GM10248 (cell line): Measurements from ENCODE around the gene RSPH1.

Experiments
- CTCF ChIA-PET: fragments of 300-600 bp; sonication (Branson Sonifier 250); formaldehyde crosslinking; extraction: SDS; loops from one replicate; lab custom pipeline; 2021; ENCODE audit warnings: antibody characterized with exemption; lab: Yijun Ruan, JAX
- POLR2A ChIA-PET: fragments of 350-650 bp; sonication (Branson Sonifier 250); formaldehyde crosslinking; extraction: SDS; loops from one replicate; lab custom pipeline; 2020; ENCODE audit warnings: antibody characterized with exemption; lab: Yijun Ruan, JAX
- DNase-seq: peaks from one replicate; pipeline ENCODE4 v3.0.0; 2012; ENCODE audit errors: extremely low spot score
- CTCF ChIP-seq: IDR thresholded peaks from 2 replicates; pipeline ENCODE4 v1.5.1; 2012; ENCODE audit warnings: mild to moderate bottlenecking, low read depth; ENCODE audit errors: extremely low read depth, missing control alignments, control extremely low read depth

Gene RSPH1

GRCh38 chr21:42439284-42440186 lies 56.5 kb downstream of the RSPH1 start:
- CTCF ChIA-PET: interaction anchor here (1.3 to 3.6 kb wide), 4 partner anchors 9 to 130 kb away, joined by 3 to 18 read pairs (median 4); no protein-coding TSS in a partner anchor
- POLR2A ChIA-PET: interaction anchor here (1.0 kb wide), 1 partner anchor 17 kb away, joined by 3 read pairs; no protein-coding TSS in a partner anchor
- peak; percentile 52 for DNase-seq
- TF ChIP-seq CTCF: no peak

GRCh38 chr21:42438316-42439205 lies 57.5 kb downstream of the RSPH1 start:
- TF ChIP-seq CTCF: no peak
- POLR2A ChIA-PET: interaction anchor here (1.0 kb wide), 1 partner anchor 16 kb away, joined by 3 read pairs; no protein-coding TSS in a partner anchor
- CTCF ChIA-PET: interaction anchor here (0.9 to 3.6 kb wide), 6 partner anchors 8 to 129 kb away, joined by 3 to 18 read pairs (median 3); no protein-coding TSS in a partner anchor

GRCh38 chr21:42437786-42438185 lies 58.2 kb downstream of the RSPH1 start:
- no peak for TF ChIP-seq CTCF
- CTCF ChIA-PET: interaction anchor here (0.9 to 3.6 kb wide), 5 partner anchors 8 to 33 kb away, joined by 3 to 18 read pairs (median 3); no protein-coding TSS in a partner anchor
- POLR2A ChIA-PET: no interaction called here
- DNase-seq: no peak

More at GRCh38 chr21:42438316-42439205, 57.5 kb downstream of the RSPH1 start:
- no peak for DNase-seq

GRCh38 chr21:42436914-42437313 lies 59.1 kb downstream of the RSPH1 start:
- ChIA-PET CTCF (interaction anchor here (0.9 to 3.6 kb wide), 3 partner anchors 8 to 13 kb away, joined by 3 to 18 read pairs (median 4); no protein-coding TSS in a partner anchor), POLR2A (no interaction called here)
- no peak for TF ChIP-seq CTCF
- no peak for DNase-seq

- TF ChIP-seq CTCF: no peak
- DNase-seq: no peak
- POLR2A ChIA-PET: no interaction called here
- CTCF ChIA-PET: interaction anchor here (1.1 to 3.6 kb wide), 3 partner anchors 10 to 14 kb away, joined by 3 to 18 read pairs (median 4); no protein-coding TSS in a partner anchor
Measured at GRCh38 chr21:42435833-42436232, 60.2 kb downstream of the RSPH1 start.

- ChIA-PET POLR2A (no interaction called here), CTCF (interaction anchor here (1.1 to 1.8 kb wide), 2 partner anchors 12 to 13 kb away, joined by 3 to 4 read pairs; no protein-coding TSS in a partner anchor)
- no peak for DNase-seq
- TF ChIP-seq CTCF: no peak
Measured at GRCh38 chr21:42435401-42435800, 60.6 kb downstream of the RSPH1 start.
